ENCODE data around the gene SLC11A1. TPM values are rescaled to one million over a fixed set of nuclear protein-coding genes. Genes with fewer than 3 reads are reported as not detected.

The SLC11A1 gene
- total RNA-seq, 3 donors from 2014 or later (not counting 1 experiment from before 2014, with no cell fraction given): 17.9 to 53.5 (median 35.5) TPM

- intact Hi-C loops (cut with micrococcal nuclease): no loop called here
- WGBS (ENCODE audit: insufficient coverage): 92% methylated on average over 3 of the region's 3 CpGs
- Histone ChIP-seq H3K27ac (ENCODE audit: low read length) (no peak overlapping the region), H3K4me3 (ENCODE audit: low read length) (no peak overlapping the region), H3K4me1 (ENCODE audit: control insufficient read depth, insufficient read depth, low read length) (no peaks in the 10 kb centered on the region), H3K27me3 (ENCODE audit: control insufficient read depth, insufficient read depth, low read length) (no peaks in the 10 kb centered on the region), H3K36me3 (ENCODE audit: control insufficient read depth, insufficient read depth, low read length) (no peaks in the 10 kb centered on the region), H3K9me3 (ENCODE audit: control insufficient read depth, insufficient read depth, low read length) (no peaks in the 10 kb centered on the region)
- DNase-seq (no peak), ATAC-seq (no peak)
- no peaks in the 10 kb centered on the region for H3K36me3 Mint-ChIP-seq
- no peak for TF ChIP-seq CTCF (IDR thresholded peaks at IDR 0.05)
- no peak overlapping the region for H3K27ac Mint-ChIP-seq
- no peaks in the 10 kb centered on the region for H3K9me3 Mint-ChIP-seq
- peaks cover 0 to 3% of the 10 kb centered on the region in 2 donors for H3K27me3 Mint-ChIP-seq (ENCODE audit: low read depth in 2 of 2)
- peaks cover 0 to 4% of the 10 kb centered on the region in 2 donors for H3K4me1 Mint-ChIP-seq
- H3K4me3 Mint-ChIP-seq: no peak overlapping the region
These were observed 38.5 kb upstream of the SLC11A1 start for GRCh38 chr2:218343591-218343990.

- DNase-seq: no peak
- Mint-ChIP-seq H3K27ac (no peak overlapping the region), H3K27me3 (ENCODE audit: low read depth in 2 of 2) (peaks cover 0 to 3% of the 10 kb centered on the region in 2 donors), H3K9me3 (no peaks in the 10 kb centered on the region), H3K36me3 (no peaks in the 10 kb centered on the region), H3K4me1 (peaks cover 0 to 4% of the 10 kb centered on the region in 2 donors), H3K4me3 (no peak overlapping the region)
- Histone ChIP-seq H3K4me3 (ENCODE audit: low read length) (no peak overlapping the region), H3K27me3 (ENCODE audit: control insufficient read depth, insufficient read depth, low read length) (no peaks in the 10 kb centered on the region), H3K9me3 (ENCODE audit: control insufficient read depth, insufficient read depth, low read length) (no peaks in the 10 kb centered on the region), H3K27ac (ENCODE audit: low read length) (no peak overlapping the region), H3K36me3 (ENCODE audit: control insufficient read depth, insufficient read depth, low read length) (no peaks in the 10 kb centered on the region), H3K4me1 (ENCODE audit: control insufficient read depth, insufficient read depth, low read length) (no peaks in the 10 kb centered on the region)
- no peak for TF ChIP-seq CTCF (IDR thresholded peaks at IDR 0.05)
- ATAC-seq: no peak
- intact Hi-C loops (cut with micrococcal nuclease): no loop called here
- 95% methylated on average over 12 of the region's 12 CpGs for WGBS (ENCODE audit: insufficient coverage)
These were observed 37.9 kb upstream of the SLC11A1 start for GRCh38 chr2:218344090-218344754.

- Histone ChIP-seq H3K4me1 (ENCODE audit: control insufficient read depth, insufficient read depth, low read length) (no peaks in the 10 kb centered on the region), H3K36me3 (ENCODE audit: control insufficient read depth, insufficient read depth, low read length) (no peaks in the 10 kb centered on the region), H3K27ac (ENCODE audit: low read length) (no peak overlapping the region), H3K27me3 (ENCODE audit: control insufficient read depth, insufficient read depth, low read length) (no peaks in the 10 kb centered on the region), H3K4me3 (ENCODE audit: low read length) (no peak overlapping the region), H3K9me3 (ENCODE audit: control insufficient read depth, insufficient read depth, low read length) (no peaks in the 10 kb centered on the region)
- Mint-ChIP-seq H3K4me3 (no peak overlapping the region), H3K27me3 (ENCODE audit: low read depth in 2 of 2) (peaks cover 0 to 3% of the 10 kb centered on the region in 2 donors), H3K36me3 (no peaks in the 10 kb centered on the region), H3K4me1 (peaks cover 0 to 4% of the 10 kb centered on the region in 2 donors), H3K27ac (no peak overlapping the region), H3K9me3 (no peaks in the 10 kb centered on the region)
- intact Hi-C loops (cut with micrococcal nuclease): no loop called here
- DNase-seq (no peak), ATAC-seq (no peak)
- TF ChIP-seq CTCF (IDR thresholded peaks at IDR 0.05): no peak
- 94% methylated on average over 17 of the region's 22 CpGs for WGBS (ENCODE audit: insufficient coverage)
These were observed 37.2 kb upstream of the SLC11A1 start for GRCh38 chr2:218344755-218345417.
